SK-N-SH (cell line): Measurements from ENCODE around the gene U2AF1L4.

ENCODE experiments used
- CTCF ChIP-seq: fragments of 200-600 bp; sonication (generic); IDR thresholded peaks from 2 replicates; pipeline ENCODE4 v1.6.1; 2017; ENCODE audit warnings: antibody characterized with exemption, mild to moderate bottlenecking, moderate library complexity
- EP300 ChIP-seq, 2 experiments: IDR thresholded peaks; 2 replicates each; pipeline versions ENCODE4 v1.4.0 to v1.6.1; 2012; ENCODE audit warnings: borderline replicate concordance in 1 of 2, low read depth in 1 of 2, low read length in 1 of 2
- RAD21 ChIP-seq: IDR thresholded peaks from 2 replicates; pipeline ENCODE4 v1.6.1; 2012; ENCODE audit warnings: mild to moderate bottlenecking, low read length
- SIN3A ChIP-seq: IDR thresholded peaks from 2 replicates; pipeline ENCODE4 v1.6.1; 2012; ENCODE audit warnings: low read depth, mild to moderate bottlenecking, low read length, moderate library complexity, borderline replicate concordance
- TAF1 ChIP-seq: IDR thresholded peaks from 2 replicates; pipeline ENCODE4 v1.6.1; 2012; ENCODE audit warnings: low read depth, mild to moderate bottlenecking, low read length, moderate library complexity, borderline replicate concordance
- TF ChIP-seq, protein P1 (sequence below): IDR thresholded peaks from 2 replicates; pipeline ENCODE4 v1.4.0; 2012; ENCODE audit warnings: low read depth

DNA sequence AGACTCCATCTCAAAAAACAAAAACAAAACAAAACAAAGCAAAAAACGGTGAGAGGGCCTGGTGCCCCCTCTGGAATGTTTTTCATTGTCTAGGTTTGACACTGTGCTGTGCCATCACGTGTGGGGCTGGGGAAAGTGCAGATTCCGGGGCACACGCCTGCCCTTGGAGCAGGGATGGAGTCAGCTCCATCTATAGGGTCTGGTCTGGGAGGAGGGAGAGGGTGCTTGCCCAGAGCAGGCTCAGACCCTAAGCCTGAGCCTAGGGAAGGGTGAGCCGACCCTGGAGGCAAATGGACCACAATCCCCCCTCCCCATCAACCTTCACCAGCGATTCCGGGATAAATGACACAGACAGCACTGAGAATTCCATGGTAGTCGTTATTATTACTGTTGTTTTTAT lies 51.8 kb downstream of the U2AF1L4 start:
- TF ChIP-seq TAF1 (no peak), RAD21 (no peak), CTCF (no peak), EP300 (IDR thresholded peaks at IDR 0.05; ENCODE audit: borderline replicate concordance in 1 of 2, low read depth in 1 of 2, low read length in 1 of 2) (no peak), SIN3A (no peak)
- TF ChIP-seq, protein P1, sequence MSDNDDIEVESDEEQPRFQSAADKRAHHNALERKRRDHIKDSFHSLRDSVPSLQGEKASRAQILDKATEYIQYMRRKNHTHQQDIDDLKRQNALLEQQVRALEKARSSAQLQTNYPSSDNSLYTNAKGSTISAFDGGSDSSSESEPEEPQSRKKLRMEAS = no peak
